CD8-positive, alpha-beta memory T cell (primary cell): ENCODE measurements around the gene CLIC3. TPM values are rescaled to one million over a fixed set of nuclear protein-coding genes. Genes with fewer than 3 reads are reported as not detected.
A peak's percentile ranks its signal among the peaks of the same experiment; 100 is the strongest.

Experiments
- CTCF ChIA-PET: fragments of 350-600 bp; sonication (Branson Sonifier 250); formaldehyde crosslinking; loops from one replicate; lab custom pipeline; 2021; ENCODE audit warnings: antibody characterized with exemption; lab: Charles Lee
- POLR2A ChIA-PET: fragments of 350-600 bp; sonication (Branson Sonifier 250); formaldehyde crosslinking; loops from one replicate; lab custom pipeline; 2021; ENCODE audit warnings: antibody characterized with exemption; lab: Charles Lee
- DNase-seq, 5 donors: peaks; one replicate each; pipeline versions ENCODE4 v3.0.0 to v3.0.0-alpha.2; 2020 to 2022; ENCODE audit warnings: mixed read lengths in 1 of 5
- H3K27ac ChIP-seq: one replicate; pipeline ENCODE4 v1.7.0; 2013; ENCODE audit warnings: low read depth, mild to moderate bottlenecking, low read length, moderate library complexity
- H3K27me3 ChIP-seq: 2 replicates; pipeline ENCODE4 v1.7.0; 2013; ENCODE audit warnings: low read length, mild to moderate bottlenecking; ENCODE audit not compliant: insufficient read depth, poor library complexity, severe bottlenecking
- H3K36me3 ChIP-seq: 2 replicates; pipeline ENCODE4 v1.7.0; 2013; ENCODE audit warnings: mild to moderate bottlenecking, low read length, moderate library complexity; ENCODE audit not compliant: insufficient read depth
- H3K4me1 ChIP-seq: 2 replicates; pipeline ENCODE4 v1.7.0; 2013; ENCODE audit warnings: mild to moderate bottlenecking, low read length, moderate library complexity; ENCODE audit not compliant: insufficient read depth
- H3K4me3 ChIP-seq: 2 replicates; pipeline ENCODE4 v1.7.0; 2013; ENCODE audit warnings: mild to moderate bottlenecking, low read length
- H3K9me3 ChIP-seq: 2 replicates; pipeline ENCODE4 v1.7.0; 2013; ENCODE audit warnings: mild to moderate bottlenecking, low read length
- H3K27ac Mint-ChIP-seq, 8 donors: one replicate each; pipeline ENCODE4 v1.8.0; 2020 to 2021; ENCODE audit warnings: mixed read lengths in 8 of 8, mild to moderate bottlenecking in 6 of 8, inconsistent platforms in 3 of 8, moderate library complexity in 3 of 8
- H3K27me3 Mint-ChIP-seq, 2 donors: one replicate each; pipeline ENCODE4 v1.8.0; 2020 to 2021; ENCODE audit warnings: mixed read lengths in 2 of 2, mild to moderate bottlenecking in 1 of 2, moderate library complexity in 1 of 2
- H3K36me3 Mint-ChIP-seq, 3 donors: one replicate each; pipeline ENCODE4 v1.8.0; 2020 to 2021; ENCODE audit warnings: mixed read lengths in 3 of 3, inconsistent platforms in 1 of 3, mild to moderate bottlenecking in 1 of 3
- H3K4me1 Mint-ChIP-seq, 3 donors: one replicate each; pipeline ENCODE4 v1.8.0; 2020 to 2021; ENCODE audit warnings: mixed read lengths in 3 of 3, inconsistent platforms in 1 of 3, mild to moderate bottlenecking in 1 of 3
- H3K4me3 Mint-ChIP-seq, 7 donors: one replicate each; pipeline ENCODE4 v1.8.0; 2020 to 2021; ENCODE audit warnings: mixed read lengths in 7 of 7, mild to moderate bottlenecking in 6 of 7, moderate library complexity in 4 of 7, inconsistent platforms in 2 of 7
- H3K9me3 Mint-ChIP-seq, 5 donors: one replicate each; pipeline ENCODE4 v1.8.0; 2020 to 2022; ENCODE audit warnings: mixed read lengths in 5 of 5, mild to moderate bottlenecking in 3 of 5, moderate library complexity in 2 of 5, inconsistent platforms in 1 of 5
- polyA plus RNA-seq: library from polyadenylated mRNA; unstranded; fragments of 300-500 nt; fragmentation: Illumina TruSeq; gene quantifications from one replicate; pipeline ENCODE4 v1.2.3, GENCODE V29; 2021
- total RNA-seq, 2 experiments: library from RNA; stranded (reverse); gene quantifications; one replicate each; pipeline ENCODE4 v1.2.3, GENCODE V29; 2021

The CLIC3 gene
- total and polyA plus RNA-seq, 3 experiments from 2014 or later = 3.4 to 52.1 (median 4.1) TPM

- Histone ChIP-seq H3K27ac (peak overlapping the region; percentile 16), H3K4me3 (no peak overlapping the region)
These were observed 37.2 kb downstream of the CLIC3 start for GRCh38 chr9:136958898-136959850.

GRCh38 chr9:136958473-136958872, 37.9 kb downstream of the CLIC3 start:
- POLR2A ChIA-PET = no interaction called here
- H3K27me3 ChIP-seq = no peaks in the 10 kb centered on the region
- H3K4me3 ChIP-seq = no peak overlapping the region
- peak overlapping the region in 6 of 8 donors; percentile 26 to 89 (median 62) for H3K27ac Mint-ChIP-seq
- H3K36me3 ChIP-seq = no peaks in the 10 kb centered on the region
- H3K4me1 Mint-ChIP-seq = peaks cover 30 to 77% (median 31%) of the 10 kb centered on the region in 3 donors
- no peak overlapping the region for H3K4me3 Mint-ChIP-seq
- no peaks in the 10 kb centered on the region for H3K9me3 ChIP-seq
- no peak for DNase-seq
- H3K27me3 Mint-ChIP-seq = no peaks in the 10 kb centered on the region
- H3K9me3 Mint-ChIP-seq = peaks cover 0 to 5% (median 2%) of the 10 kb centered on the region in 5 donors
- H3K36me3 Mint-ChIP-seq = peaks cover 0 to 12% (median 0%) of the 10 kb centered on the region in 3 donors
- H3K4me1 ChIP-seq = peaks cover 33% of the 10 kb centered on the region
- CTCF ChIA-PET = interaction anchor here (0.9 to 2.6 kb wide), 4 partner anchors 10 to 89 kb away, joined by 3 to 9 read pairs (median 4); partner anchors contain the start of gene C8G
- no peak overlapping the region for H3K27ac ChIP-seq

More at GRCh38 chr9:136958898-136959850, 37.2 kb downstream of the CLIC3 start:
- no peaks in the 10 kb centered on the region for H3K27me3 Mint-ChIP-seq
- POLR2A ChIA-PET = interaction anchor here (0.5 to 1.4 kb wide), 7 partner anchors 8 to 76 kb away, joined by 3 to 11 read pairs (median 7); partner anchors contain the start of gene PAXX
- H3K4me3 Mint-ChIP-seq = peak overlapping the region in 2 of 7 donors; percentile 32 to 72
- DNase-seq = no peak
- Histone ChIP-seq H3K9me3 (no peaks in the 10 kb centered on the region), H3K27me3 (no peaks in the 10 kb centered on the region), H3K36me3 (no peaks in the 10 kb centered on the region), H3K4me1 (peaks cover 33% of the 10 kb centered on the region)
- H3K9me3 Mint-ChIP-seq = peaks cover 0 to 5% (median 2%) of the 10 kb centered on the region in 5 donors
- H3K27ac Mint-ChIP-seq = peak overlapping the region in 7 of 8 donors; percentile 45 to 98 (median 77)
- CTCF ChIA-PET = interaction anchor here (0.9 to 2.6 kb wide), 8 partner anchors 8 to 88 kb away, joined by 3 to 13 read pairs (median 4); partner anchors contain the start of genes ABCA2 and C8G
- peaks cover 30 to 79% (median 31%) of the 10 kb centered on the region in 3 donors for H3K4me1 Mint-ChIP-seq
- peaks cover 0 to 12% (median 0%) of the 10 kb centered on the region in 3 donors for H3K36me3 Mint-ChIP-seq

GRCh38 chr9:136957901-136958300, 38.5 kb downstream of the CLIC3 start:
- Histone ChIP-seq H3K36me3 (no peaks in the 10 kb centered on the region), H3K4me1 (peaks cover 30% of the 10 kb centered on the region)
- POLR2A ChIA-PET = no interaction called here

GRCh38 chr9:136957461-136957860, 38.9 kb downstream of the CLIC3 start:
- H3K27me3 ChIP-seq = no peaks in the 10 kb centered on the region
- POLR2A ChIA-PET = no interaction called here
- no peak for DNase-seq
- no peaks in the 10 kb centered on the region for H3K9me3 ChIP-seq
- Mint-ChIP-seq H3K36me3 (peaks cover 0 to 12% (median 0%) of the 10 kb centered on the region in 3 donors), H3K27me3 (no peaks in the 10 kb centered on the region), H3K9me3 (peaks cover 0 to 5% (median 2%) of the 10 kb centered on the region in 5 donors), H3K4me3 (no peak overlapping the region), H3K27ac (peak overlapping the region in 2 of 8 donors; percentile 33 to 74), H3K4me1 (peaks cover 21 to 67% (median 22%) of the 10 kb centered on the region in 3 donors)
- no peak overlapping the region for H3K4me3 ChIP-seq
- CTCF ChIA-PET = interaction anchor here (1.2 kb wide), 1 partner anchor 90 kb away, joined by 3 read pairs; no protein-coding TSS in a partner anchor
- H3K4me1 ChIP-seq = peaks cover 25% of the 10 kb centered on the region
- no peaks in the 10 kb centered on the region for H3K36me3 ChIP-seq
- no peak overlapping the region for H3K27ac ChIP-seq

More at GRCh38 chr9:136957901-136958300, 38.5 kb downstream of the CLIC3 start:
- Histone ChIP-seq H3K4me3 (no peak overlapping the region), H3K27ac (no peak overlapping the region), H3K27me3 (no peaks in the 10 kb centered on the region), H3K9me3 (no peaks in the 10 kb centered on the region)
- Mint-ChIP-seq H3K36me3 (peaks cover 0 to 12% (median 0%) of the 10 kb centered on the region in 3 donors), H3K9me3 (peaks cover 0 to 5% (median 2%) of the 10 kb centered on the region in 5 donors), H3K27ac (peak overlapping the region in 5 of 8 donors; percentile 32 to 89 (median 83)), H3K27me3 (no peaks in the 10 kb centered on the region), H3K4me3 (peak overlapping the region in 2 of 7 donors; percentile 44 to 48), H3K4me1 (peaks cover 26 to 71% (median 26%) of the 10 kb centered on the region in 3 donors)
- CTCF ChIA-PET = interaction anchor here (0.9 to 1.2 kb wide), 3 partner anchors 13 to 89 kb away, joined by 3 to 5 read pairs (median 3); partner anchors contain the start of gene C8G
- no peak for DNase-seq

GRCh38 chr9:136956604-136957003, 39.8 kb downstream of the CLIC3 start:
- POLR2A ChIA-PET = no interaction called here
- CTCF ChIA-PET = no interaction called here
- H3K9me3 ChIP-seq = no peaks in the 10 kb centered on the region
- peaks cover 0 to 5% (median 2%) of the 10 kb centered on the region in 5 donors for H3K9me3 Mint-ChIP-seq
- H3K27ac Mint-ChIP-seq = peak overlapping the region in 3 of 8 donors; percentile 33 to 73 (median 46)
- H3K4me3 Mint-ChIP-seq = peak overlapping the region in 3 of 7 donors; percentile 25 to 55 (median 54)
- peaks cover 0 to 12% (median 0%) of the 10 kb centered on the region in 3 donors for H3K36me3 Mint-ChIP-seq
- no peak for DNase-seq
- no peaks in the 10 kb centered on the region for H3K27me3 ChIP-seq
- no peak overlapping the region for H3K27ac ChIP-seq
- no peak overlapping the region for H3K4me3 ChIP-seq
- H3K27me3 Mint-ChIP-seq = no peaks in the 10 kb centered on the region
- peaks cover 21 to 58% (median 22%) of the 10 kb centered on the region in 3 donors for H3K4me1 Mint-ChIP-seq
- peaks cover 21% of the 10 kb centered on the region for H3K4me1 ChIP-seq
- no peaks in the 10 kb centered on the region for H3K36me3 ChIP-seq

- Histone ChIP-seq H3K4me3 (no peak overlapping the region), H3K27me3 (no peaks in the 10 kb centered on the region), H3K9me3 (no peaks in the 10 kb centered on the region), H3K4me1 (peaks cover 17% of the 10 kb centered on the region), H3K27ac (no peak overlapping the region), H3K36me3 (no peaks in the 10 kb centered on the region)
- Mint-ChIP-seq H3K4me1 (peaks cover 20 to 55% (median 20%) of the 10 kb centered on the region in 3 donors), H3K27me3 (no peaks in the 10 kb centered on the region), H3K36me3 (peaks cover 0 to 12% (median 0%) of the 10 kb centered on the region in 3 donors), H3K27ac (no peak overlapping the region), H3K9me3 (peaks cover 0 to 5% (median 2%) of the 10 kb centered on the region in 5 donors), H3K4me3 (no peak overlapping the region)
- no peak for DNase-seq
- POLR2A ChIA-PET = interaction anchor here (0.5 kb wide), 1 partner anchor 111 kb away, joined by 3 read pairs; no protein-coding TSS in a partner anchor
- CTCF ChIA-PET = no interaction called here
These were observed 40.4 kb downstream of the CLIC3 start for GRCh38 chr9:136955943-136956335.

- CTCF ChIA-PET = interaction anchor here (1.1 to 1.8 kb wide), 2 partner anchors 73 to 113 kb away, joined by 3 to 5 read pairs; partner anchors contain the start of genes ABCA2 and AJM1
These were observed 41.0 kb downstream of the CLIC3 start for GRCh38 chr9:136955202-136955942.

More at GRCh38 chr9:136955202-136955942, 41.0 kb downstream of the CLIC3 start:
- Histone ChIP-seq H3K27ac (no peak overlapping the region), H3K27me3 (no peaks in the 10 kb centered on the region), H3K9me3 (no peaks in the 10 kb centered on the region), H3K36me3 (no peaks in the 10 kb centered on the region), H3K4me3 (no peak overlapping the region), H3K4me1 (peaks cover 17% of the 10 kb centered on the region)
- Mint-ChIP-seq H3K27ac (peak overlapping the region in 1 of 8 donors; percentile 56), H3K36me3 (peaks cover 0 to 12% (median 0%) of the 10 kb centered on the region in 3 donors), H3K9me3 (peaks cover 0 to 5% (median 2%) of the 10 kb centered on the region in 5 donors), H3K4me1 (peaks cover 14 to 55% (median 17%) of the 10 kb centered on the region in 3 donors), H3K4me3 (no peak overlapping the region), H3K27me3 (no peaks in the 10 kb centered on the region)
- POLR2A ChIA-PET = interaction anchor here (0.5 kb wide), 1 partner anchor 112 kb away, joined by 3 read pairs; no protein-coding TSS in a partner anchor
- no peak for DNase-seq
